PC-9 (cell line): ENCODE measurements around the gene HBG1.

ENCODE experiments used
- CTCF ChIP-seq: fragments of 200-600 bp; sonication (generic); conservative IDR thresholded peaks from 2 replicates; pipeline ENCODE4 v1.6.1; 2017; ENCODE audit warnings: mixed run types, antibody characterized with exemption, mild to moderate bottlenecking, moderate library complexity
- EZH2 ChIP-seq: fragments of 200-600 bp; sonication (generic); IDR thresholded peaks from 2 replicates; pipeline ENCODE4 v1.8.0; 2017; ENCODE audit warnings: antibody characterized with exemption, low read depth

GRCh38 chr11:5229356-5229755, 20.3 kb downstream of the HBG1 start:
- no peak for TF ChIP-seq CTCF
- no peak for TF ChIP-seq EZH2
